SKM-1 (cell line): ENCODE data around the gene LRP10.
"Not testable (repeated sequence)": the region's sequence is repeated elsewhere in the genome, so short reads cannot be mapped to it uniquely, and the experiment has no call there.

ENCODE experiments used
- DNase-seq: peaks from one replicate; lab custom pipeline; 2025; ENCODE audit not compliant: unreplicated experiment; lab: John Stamatoyannopoulos, UW

The LRP10 gene

DNA sequence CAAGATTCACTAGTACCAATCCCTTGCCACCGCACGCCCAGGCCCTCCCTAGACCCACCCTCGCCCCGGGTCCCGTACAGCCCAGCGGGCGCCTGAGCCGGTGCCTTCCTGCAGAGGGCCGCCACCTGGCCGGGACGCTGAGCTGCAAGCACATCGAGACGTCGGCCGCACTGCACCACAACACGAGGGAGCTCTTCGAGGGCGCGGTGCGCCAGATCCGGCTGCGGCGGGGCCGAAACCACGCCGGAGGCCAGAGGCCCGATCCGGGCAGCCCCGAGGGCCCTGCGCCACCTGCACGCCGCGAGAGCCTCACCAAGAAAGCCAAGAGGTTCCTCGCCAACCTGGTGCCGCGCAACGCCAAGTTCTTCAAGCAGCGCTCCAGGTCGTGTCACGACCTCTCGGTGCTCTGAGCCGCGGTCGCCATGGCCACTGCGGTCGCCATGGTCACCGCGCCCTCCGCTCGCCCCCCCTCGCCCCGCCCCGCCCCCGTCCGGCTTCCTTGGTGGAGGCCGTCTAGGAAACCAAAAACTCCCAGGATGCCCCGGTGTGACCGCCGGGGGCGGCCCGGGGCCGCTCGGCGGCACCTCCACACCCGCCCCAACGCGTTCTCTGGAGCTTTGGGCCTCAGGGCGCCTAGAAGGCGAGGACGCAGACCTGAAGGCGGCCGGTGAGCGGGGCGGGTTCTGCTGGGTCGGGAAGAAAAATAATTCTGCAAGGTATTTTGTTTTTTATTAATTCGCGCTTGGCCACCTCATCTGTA is 15.1 kb downstream of the LRP10 start:
- no peak for DNase-seq

DNA sequence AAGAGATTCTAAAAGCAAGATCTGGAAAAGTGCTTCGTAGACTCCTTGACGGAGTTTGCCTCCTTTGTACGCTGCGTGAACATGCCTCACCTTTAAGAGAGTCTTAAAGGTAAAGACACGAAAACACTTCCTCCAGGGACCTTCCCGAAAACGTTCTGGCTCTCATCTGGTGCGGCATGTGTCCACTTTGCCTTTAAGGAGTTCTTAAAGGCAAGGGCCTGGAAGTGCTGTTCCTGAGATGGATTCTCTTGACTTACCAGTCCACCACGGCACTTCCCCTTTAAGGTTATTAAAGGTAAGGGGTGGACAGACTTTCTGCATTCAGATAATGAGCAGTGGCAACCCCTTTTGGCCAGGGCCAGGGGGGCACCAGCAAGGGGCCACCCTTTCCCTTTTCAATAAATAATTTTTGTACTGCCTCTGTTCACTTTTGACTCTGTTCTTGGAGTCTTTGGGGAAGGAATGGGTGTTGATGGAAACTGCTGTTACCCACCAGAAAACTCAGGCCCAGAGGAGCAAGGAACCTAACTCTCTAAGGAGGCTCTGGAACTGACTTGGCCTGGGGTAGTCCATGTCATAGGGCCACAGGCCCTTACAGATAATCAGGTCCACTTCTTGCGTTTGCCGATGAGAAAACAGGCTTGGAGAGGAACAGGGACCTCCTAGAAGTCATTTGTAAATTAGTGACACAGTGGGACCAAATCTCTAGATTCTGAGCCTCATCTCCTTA is 15.9 kb downstream of the LRP10 start:
- no peak for DNase-seq

DNA sequence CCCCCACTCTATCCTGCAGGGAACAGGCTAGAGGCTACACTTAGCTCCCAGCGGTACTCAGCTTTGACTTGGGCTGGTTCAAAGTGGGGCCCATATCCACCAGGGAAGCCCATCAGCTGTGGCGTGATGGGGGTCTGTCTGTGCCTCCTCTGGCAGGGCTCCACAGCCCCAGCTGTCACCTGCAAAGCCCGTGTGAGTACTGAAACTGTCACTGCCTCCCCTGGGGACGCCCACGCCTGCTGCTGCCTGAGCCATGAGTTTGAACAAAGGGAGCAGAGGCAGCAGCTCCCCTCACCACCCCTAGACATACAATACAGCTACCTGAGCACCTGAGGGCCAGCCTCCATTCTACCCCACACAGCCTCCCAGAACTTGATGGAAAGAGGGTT is 16.4 kb downstream of the LRP10 start:
- no peak for DNase-seq

DNA sequence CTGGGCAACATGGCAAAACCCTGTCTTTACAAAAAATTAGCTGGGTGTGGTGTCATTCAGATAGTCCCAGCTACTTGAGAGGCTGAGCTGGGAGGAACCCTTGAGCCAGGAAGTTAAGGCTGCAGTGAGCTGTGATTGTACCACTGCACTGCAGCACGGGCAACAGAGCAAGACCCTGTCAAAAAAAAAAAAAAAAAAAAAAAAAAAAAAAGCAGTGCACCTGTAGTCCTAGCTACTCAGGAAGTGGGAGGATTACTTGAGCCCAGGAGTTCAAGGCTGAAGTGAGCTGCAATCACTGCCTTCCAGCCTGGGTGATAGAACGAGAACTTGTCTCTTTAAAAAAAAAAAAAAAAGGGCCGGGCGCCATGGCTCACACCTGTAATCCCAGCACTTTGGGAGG is 17.1 kb downstream of the LRP10 start:
- no peak for DNase-seq

DNA sequence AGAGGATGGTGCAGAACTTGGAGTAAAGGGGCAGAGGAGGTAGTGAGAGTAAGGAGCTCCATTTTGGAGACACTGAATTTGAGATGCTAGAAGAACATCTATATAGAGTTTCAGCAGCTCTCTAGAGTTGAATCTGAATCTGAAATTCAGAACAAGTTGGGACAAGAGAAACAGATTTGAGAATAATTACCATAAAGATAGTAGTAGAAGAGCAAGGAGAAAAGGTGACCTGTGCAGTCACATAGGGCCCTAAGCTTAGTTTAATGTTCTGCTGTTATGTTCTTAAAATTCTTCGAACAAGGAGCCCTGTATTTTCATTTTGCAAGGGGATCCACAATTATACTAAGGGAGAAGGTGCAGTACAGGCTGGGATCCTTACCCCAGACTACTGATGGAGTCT is 18.9 kb downstream of the LRP10 start:
- no peak for DNase-seq

DNA sequence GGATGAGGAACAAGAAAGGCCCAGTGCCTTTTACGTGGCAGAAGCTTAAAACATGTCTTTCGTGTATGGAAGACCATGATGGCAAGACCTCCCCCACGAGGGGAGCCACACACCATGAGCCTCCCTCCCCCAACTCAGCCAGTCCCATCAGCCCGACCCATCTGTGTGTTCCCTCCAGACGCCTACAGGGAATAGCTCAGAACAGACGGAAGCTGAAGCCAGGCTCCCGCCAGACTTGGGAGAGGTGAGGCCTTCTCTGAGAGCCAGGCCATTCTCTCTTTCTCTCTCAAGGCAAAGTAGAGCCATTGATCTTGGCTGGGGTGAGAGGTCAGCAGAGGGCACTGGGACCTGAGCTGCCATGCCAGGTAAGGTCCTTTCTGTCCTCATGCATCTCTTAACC is 20.9 kb downstream of the LRP10 start:
- no peak for DNase-seq

DNA sequence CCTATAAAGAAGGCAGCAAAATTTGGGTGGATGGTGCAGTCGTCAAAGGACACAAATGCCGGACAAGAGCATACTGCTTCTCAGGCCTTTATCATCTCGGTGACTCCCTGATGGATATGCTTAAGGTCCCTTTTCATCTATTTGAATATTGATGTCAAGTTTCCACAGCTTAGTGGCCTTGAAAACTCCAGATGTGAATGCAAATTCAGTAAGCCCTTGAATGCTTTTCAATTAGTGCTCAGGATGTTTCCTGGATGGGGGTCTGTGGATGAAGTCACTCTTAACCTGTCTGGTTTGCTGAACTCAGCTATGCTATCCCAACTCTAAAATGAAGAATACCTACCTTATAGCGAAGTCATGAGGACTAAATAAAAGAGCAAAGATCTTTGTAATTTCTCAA is 22.2 kb downstream of the LRP10 start:
- no peak for DNase-seq

DNA sequence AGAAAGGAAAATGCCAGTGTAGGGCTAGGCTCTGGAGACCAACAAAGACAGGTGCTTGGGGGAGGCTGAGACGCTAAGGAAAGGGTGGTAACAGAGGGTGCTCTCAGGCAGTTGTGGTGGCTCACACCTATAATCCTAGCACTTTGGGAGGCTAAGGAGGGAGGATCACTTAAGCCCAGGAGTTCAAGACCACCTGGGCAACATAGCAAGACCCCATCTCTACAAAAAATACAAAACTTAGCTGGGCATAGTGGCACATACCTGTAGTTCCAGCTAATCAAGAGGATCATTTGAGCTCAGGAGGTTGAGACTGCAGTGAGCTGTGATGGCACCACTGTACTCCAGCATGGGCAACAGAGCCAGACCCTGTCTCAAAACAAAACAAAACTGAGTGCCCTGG is 23.9 kb downstream of the LRP10 start:
- no peak for DNase-seq

DNA sequence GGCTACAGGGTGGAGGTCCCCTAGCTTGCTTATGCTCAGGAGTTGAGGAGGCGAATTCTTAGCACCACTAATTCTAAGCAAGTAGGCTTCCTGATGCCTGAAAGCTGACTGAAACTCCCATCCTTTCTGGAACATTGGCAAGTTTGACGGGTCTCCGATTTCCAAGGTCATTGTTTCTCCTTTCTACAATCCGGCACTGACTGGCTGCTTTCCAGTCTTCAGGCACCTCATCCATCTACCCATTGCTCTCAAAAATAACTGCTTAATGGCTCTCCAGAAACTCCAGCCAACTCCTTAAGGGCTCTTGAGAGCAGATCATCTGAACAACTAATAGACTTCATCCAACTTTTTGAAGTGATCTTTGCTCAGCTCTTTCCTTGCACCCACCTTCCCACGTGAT is 24.8 kb downstream of the LRP10 start:
- no peak for DNase-seq

DNA sequence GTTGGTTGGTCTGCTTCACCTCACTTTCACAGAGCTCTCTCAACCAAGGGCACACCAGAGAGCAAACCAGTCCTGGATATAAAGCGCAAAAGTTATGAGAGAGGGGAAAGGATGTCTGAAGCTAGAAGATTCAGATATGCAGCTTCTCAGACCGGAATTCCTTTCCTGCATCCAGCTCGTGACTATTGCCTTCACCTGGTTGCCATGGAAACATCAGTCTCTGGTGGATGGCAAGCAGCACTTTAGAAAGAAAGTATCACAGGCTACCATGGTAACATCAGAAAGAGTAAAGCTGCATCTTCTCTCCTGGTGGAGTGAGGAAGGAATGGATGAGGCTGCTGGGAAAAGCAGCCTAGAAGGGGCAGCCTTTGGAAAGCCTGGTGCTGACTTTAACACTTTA is 25.2 kb downstream of the LRP10 start:
- DNase-seq, result no peak

DNA sequence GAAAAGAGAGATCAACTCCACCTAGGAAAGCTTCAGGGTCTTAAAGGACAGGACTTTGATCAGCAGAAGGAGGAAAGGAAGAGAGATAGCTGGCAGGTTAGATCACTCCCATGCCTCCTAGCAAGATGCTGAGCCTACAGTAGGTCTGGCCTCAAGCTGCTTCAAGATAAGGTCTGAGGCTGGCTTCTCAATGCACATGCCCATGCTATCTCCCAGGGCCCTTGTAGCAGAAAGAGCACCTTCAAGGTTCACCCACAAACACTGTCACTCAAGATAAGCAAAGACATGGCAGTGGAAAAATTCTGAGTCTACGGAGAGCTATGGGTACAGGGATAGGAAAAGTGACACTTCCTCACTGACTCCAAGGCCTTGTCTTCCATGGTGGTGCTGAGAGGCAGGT is 25.8 kb downstream of the LRP10 start:
- DNase-seq, result no peak

DNA sequence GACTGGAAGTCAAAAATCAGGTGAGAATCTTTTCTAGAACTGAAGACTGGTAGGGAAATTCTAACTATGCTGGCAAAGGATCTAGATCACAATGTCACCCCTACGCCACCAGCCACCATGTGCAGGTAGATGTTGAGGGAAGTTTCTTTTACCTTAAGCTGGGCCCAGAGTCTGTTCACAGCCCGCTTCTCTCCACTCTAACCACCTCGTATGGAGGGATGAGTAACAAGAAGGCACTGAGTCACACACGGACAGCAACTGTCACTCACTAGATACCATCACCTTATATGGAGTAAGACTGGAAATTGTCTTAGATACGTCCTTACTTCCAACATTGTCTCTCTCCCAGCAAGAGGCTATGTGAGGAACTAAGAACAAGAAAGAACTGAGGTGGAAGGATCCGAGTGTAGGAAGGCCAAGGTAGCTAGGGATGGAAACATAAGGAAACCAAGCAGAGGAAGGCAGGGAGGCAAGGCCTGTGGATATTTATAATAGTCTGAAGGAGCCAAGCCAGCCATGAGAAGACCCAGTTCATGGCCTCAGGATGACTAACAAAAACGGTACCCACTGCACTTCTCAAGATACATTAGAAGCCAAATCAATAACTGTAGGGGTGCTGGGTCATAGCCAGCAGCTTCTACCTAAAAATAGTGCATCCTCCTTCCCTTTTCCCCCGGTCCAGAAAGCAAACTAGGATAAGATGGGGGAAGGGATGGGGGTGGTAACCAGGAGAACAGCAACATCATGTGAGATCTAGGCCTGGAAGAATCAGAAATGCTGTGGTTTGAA is 27.0 kb downstream of the LRP10 start:
- no peak for DNase-seq

DNA sequence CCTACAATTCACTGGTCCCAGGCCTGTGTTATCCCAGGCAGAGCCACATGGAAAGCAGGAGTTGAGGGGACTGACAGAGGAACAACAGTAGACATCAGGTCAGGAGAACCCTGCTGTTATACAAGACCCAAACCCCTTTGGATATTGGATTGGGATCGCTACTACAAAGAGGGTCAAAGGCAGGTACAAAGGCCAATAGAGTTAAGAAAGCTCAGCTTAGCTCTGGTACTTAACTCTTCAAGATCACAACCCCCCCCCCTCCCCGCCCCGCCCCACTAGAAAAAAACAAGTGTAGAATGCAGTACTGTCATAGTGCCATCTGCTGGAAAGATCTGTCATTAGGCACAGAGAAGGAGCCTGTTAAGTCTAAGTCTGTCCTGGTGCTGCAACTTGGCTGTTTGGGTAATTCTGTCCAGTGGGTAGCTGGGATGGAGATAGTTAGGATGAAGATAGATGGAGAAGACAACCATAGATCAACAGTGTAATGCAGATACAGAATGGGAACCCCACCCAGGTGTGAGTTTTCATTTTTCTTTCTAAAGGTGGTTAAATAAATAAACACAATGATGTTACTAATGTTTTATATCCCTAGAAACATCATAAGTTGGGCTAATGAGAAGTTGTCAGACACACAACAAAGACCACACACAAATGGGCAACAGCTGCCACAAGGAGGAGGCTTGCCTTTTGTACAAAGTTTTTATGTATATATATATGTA is 28.7 kb downstream of the LRP10 start:
- peak; percentile 11 for DNase-seq

DNA sequence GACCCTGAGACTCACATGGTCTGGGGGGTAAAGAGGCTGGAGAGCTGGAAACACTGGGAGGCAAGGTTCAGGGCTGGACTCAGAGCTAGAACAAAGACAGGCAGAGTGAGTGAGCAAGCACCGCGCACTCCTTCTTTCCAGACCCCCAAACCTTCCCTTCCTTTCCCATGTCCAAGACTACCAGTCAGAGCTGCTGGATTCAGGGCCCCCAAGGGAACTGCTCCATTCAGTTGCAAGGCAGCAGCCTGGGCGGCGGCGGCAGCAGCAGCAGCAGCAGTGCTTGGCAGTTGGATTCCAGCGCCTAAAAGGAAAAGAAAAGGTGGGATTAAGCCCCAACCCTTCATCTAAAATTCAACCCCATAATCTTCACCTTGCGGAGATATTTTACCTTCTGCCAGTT is 30.3 kb downstream of the LRP10 start:
- DNase-seq, result no peak

DNA sequence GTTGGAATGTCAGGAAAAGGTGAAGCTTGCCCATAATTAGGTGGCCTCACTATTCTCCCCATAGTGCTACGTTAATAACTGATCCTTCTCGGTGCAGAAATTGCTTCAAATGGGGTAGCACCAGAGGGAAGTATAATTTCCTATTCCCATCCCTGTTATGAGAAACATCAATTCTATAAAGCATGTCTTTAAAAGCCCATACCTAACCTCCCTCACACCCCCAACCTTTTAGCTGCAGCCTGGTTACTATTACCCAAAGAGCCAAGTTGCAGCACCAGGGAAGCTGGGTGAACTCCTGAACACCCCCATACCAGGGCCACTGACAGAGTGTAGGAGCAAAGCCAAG is 32.2 kb downstream of the LRP10 start:
- no peak for DNase-seq

DNA sequence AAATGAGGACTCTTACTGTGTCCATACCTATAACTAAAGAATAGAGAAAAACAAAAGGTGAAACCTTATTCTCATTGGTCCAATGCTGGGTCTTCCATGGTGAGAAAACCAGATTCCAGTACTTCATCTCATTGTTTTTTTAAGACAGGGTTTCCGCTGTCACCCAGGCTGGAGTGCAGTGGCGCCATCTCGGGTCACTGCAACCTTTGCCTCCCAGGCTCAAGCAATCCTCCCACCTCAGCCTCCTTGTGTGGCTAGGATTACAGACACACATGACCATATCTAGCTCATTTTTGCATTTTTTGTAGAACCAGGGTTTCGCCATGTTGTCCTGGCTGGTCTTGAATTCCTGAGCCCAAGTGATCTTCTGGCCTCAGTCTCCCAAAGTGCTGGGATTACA is 34.1 kb downstream of the LRP10 start:
- DNase-seq, result no peak

DNA sequence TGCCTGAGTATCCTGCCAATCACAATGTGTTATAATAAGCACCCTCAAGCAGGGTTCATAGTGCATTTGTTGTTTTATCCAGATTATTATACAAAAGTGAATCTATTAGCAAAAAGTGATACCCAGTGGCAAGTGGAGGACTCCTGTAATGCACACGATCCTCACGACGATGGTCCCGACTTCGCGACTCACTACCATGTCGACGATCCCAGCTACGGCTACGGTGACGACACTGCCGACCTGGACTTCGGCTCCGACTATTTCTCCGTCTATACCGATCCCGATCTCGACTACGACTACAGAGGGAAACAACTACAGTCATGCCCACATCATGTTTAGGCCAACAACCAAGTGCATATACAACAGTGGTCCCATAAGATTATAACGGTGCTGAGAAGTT is 34.5 kb downstream of the LRP10 start:
- no peak for DNase-seq

DNA sequence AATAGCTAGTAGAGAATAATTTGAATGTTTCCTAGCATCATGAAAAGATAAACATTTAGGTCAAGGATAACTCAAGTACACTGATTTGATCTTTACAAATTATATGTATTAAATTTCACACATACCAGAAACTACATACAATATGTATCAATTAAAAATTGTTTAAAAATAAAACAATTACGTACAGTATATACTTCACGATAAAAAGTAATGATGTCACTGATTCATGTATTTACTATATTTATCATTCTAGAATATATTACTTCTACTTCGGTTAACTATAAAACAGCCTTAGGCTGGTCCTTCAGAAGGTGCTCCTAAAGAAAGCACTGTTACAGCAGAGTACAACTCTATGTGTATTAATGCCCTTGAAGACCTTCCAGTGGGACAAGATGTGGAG is 35.9 kb downstream of the LRP10 start:
- DNase-seq, result no peak

DNA sequence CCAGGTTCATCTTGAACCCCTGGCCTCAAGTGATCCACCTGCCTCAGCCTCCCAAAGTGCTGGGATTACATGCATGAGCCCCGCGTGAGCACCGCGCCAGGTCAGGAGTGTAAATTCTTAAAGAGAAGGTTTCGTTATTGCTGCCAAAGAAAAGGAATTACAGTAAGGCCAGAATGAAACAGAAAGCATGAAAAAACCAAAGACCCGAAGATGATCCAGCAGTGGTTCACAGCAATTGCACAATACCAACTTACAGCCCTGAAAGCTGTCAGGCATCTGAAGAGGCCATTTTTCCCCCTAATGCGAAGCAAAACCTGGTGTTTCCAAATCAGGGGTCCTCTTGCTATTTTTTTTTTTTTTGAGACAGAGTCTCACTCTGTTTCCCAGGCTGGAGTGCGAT is 37.1 kb downstream of the LRP10 start:
- DNase-seq, result no peak

DNA sequence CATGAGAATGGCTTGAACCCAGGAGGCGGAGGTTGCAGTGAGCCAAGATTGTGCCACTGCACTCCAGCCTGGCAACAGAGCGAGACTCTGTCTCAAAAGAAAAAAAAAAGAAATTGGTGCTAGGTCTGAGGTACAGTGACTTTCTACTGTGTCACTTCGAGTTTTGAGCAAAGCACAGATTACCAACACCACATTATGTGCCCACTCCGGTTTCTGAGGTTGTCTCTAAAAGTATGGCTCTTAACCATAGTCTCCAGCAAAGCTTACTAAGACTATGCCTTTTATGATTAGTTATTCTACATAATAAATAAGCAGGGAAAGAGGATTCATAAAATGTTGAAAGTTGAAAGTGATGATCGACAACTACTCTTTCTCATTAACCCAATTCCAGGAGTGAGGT is 39.4 kb downstream of the LRP10 start:
- DNase-seq, result no peak

DNA sequence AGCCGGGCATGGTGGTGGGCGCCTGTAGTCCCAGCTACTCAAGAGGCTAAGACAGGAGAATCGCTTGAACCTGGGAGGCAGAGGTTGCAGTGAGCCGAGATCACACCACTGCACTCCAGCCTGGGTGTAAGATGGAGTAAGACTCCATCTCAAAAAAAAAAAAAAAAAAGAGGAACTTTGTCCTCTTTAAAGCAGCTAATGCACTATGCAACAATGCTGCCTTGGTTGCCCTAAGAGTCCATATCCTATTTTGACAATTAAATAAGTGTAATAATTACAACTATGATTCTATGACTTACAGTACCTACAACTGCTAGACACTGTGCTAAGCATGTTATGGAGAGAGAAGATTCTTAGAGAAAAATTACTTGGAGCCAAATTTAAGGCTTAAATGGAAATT is 43.3 kb downstream of the LRP10 start:
- not testable (repeated sequence) for DNase-seq
